DOHH2 (cell line): ENCODE results near the gene SMC6.

Experiments
- CTCF ChIP-seq: fragments of 200-600 bp; sonication (generic); IDR thresholded peaks from one replicate; pipeline ENCODE4 v1.5.1; 2014; ENCODE audit warnings: antibody characterized with exemption, mild to moderate bottlenecking, low read depth, low read length; ENCODE audit not compliant: poor library complexity, severe bottlenecking
- EZH2phosphoT487 ChIP-seq: fragments of 200-600 bp; sonication (generic); IDR thresholded peaks from 2 replicates; pipeline ENCODE4 v1.6.1; 2017; ENCODE audit warnings: borderline replicate concordance, mild to moderate bottlenecking, antibody characterized with exemption, low read length, moderate library complexity, mixed read lengths

- no peak for TF ChIP-seq EZH2phosphoT487
- TF ChIP-seq CTCF: no peak
Observed at GRCh38 chr2:17765398-17765797, 11.8 kb upstream of the SMC6 start.
